HCT116 (cell line): ENCODE measurements around the gene ANKRD13D. TPM values are rescaled to one million over a fixed set of nuclear protein-coding genes. Genes with fewer than 3 reads are reported as not detected.

Experiments used
- ATAC-seq: fragments of 200-7000 bp; cut with Tn5 transposase; 2 replicates; pipeline ENCODE4 v1.9.1; 2020; ENCODE audit warnings: mild to moderate bottlenecking, moderate library complexity
- BruUV-seq: library from RNA; stranded (reverse); fragments of 400-500 nt; replicated peaks from 2 replicates; lab custom pipeline; 2021; lab: Mats Ljungman, UMichigan
- CTCF ChIA-PET: fragments of 300-600 bp; sonication (Branson Sonifier 250); formaldehyde crosslinking; loops from one replicate; lab custom pipeline; 2021; ENCODE audit warnings: antibody characterized with exemption; lab: Charles Lee
- POLR2A ChIA-PET: fragments of 300-600, 350-600 bp; sonication (Branson Sonifier 250); formaldehyde crosslinking; loops from one replicate; lab custom pipeline; 2021; ENCODE audit warnings: antibody characterized with exemption; lab: Charles Lee
- RAD21 ChIA-PET, 2 experiments: fragments of 300-600 bp; sonication (Branson Sonifier 250); formaldehyde crosslinking; loops; one replicate each; lab custom pipeline; 2023; ENCODE audit warnings: low total read pairs in 2 of 2; ENCODE audit not compliant: uncharacterized antibody in 2 of 2, unreplicated experiment in 2 of 2, low non-redundant PET in 1 of 2; lab: Charles Lee
- DNase-seq: peaks from one replicate; pipeline ENCODE4 v3.0.0-alpha.2; 2010; ENCODE audit warnings: low read depth, low spot score
- H2AFZ ChIP-seq: fragments of 200-600 bp; shearing (Covaris generic), sonication (generic); 2 replicates; pipeline ENCODE4 v1.6.1; 2017; ENCODE audit warnings: low read depth, mixed run types, mixed read lengths, antibody characterized with exemption, low read length; ENCODE audit not compliant: poor library complexity, severe bottlenecking
- H3K27ac ChIP-seq: 2 replicates; pipeline ENCODE4 v1.5.1; 2012; ENCODE audit warnings: low read depth, low read length
- H3K27me3 ChIP-seq: fragments of 200-600 bp; sonication (generic); 2 replicates; pipeline ENCODE4 v1.6.1; 2016; ENCODE audit warnings: mixed run types, low read length, mixed read lengths; ENCODE audit not compliant: insufficient read depth
- H3K36me3 ChIP-seq, 2 experiments: fragments of 200-500 bp in 1 of 2; fragments of 200-600 bp in 1 of 2; sonication (Bioruptor generic) in 1 of 2; sonication (generic) in 1 of 2; 2 replicates each; pipeline versions ENCODE4 v1.5.1 to v1.6.1; 2014 to 2016; ENCODE audit warnings: low read length in 2 of 2, inconsistent platforms in 1 of 2, mixed read lengths in 1 of 2, mixed run types in 1 of 2; ENCODE audit not compliant: insufficient read depth in 2 of 2, control insufficient read depth in 1 of 2
- H3K4me1 ChIP-seq, 2 experiments: fragments of 200-600 bp in 1 of 2; sonication (generic) in 1 of 2; 2 replicates each; pipeline versions ENCODE4 v1.5.1 to v1.6.1; 2012 to 2017; ENCODE audit warnings: low read length in 2 of 2, inconsistent platforms in 1 of 2, mild to moderate bottlenecking in 1 of 2, mixed read lengths in 1 of 2, mixed run types in 1 of 2, moderate library complexity in 1 of 2; ENCODE audit not compliant: insufficient read depth in 2 of 2, control insufficient read depth in 1 of 2
- H3K4me2 ChIP-seq: fragments of 200-600 bp; sonication (generic); 2 replicates; pipeline ENCODE4 v1.6.1; 2017; ENCODE audit warnings: mixed run types, low read length, mixed read lengths
- H3K4me3 ChIP-seq, 2 experiments: fragments of 200-600 bp in 1 of 2; sonication (generic) in 1 of 2; replicated peaks in 1 of 2; 2 replicates each; pipeline ENCODE4 v1.5.1; 2011 to 2016; ENCODE audit warnings: low read length in 2 of 2, control low read depth in 1 of 2, low read depth in 1 of 2, mild to moderate bottlenecking in 1 of 2, mixed read lengths in 1 of 2, mixed run types in 1 of 2
- H3K79me2 ChIP-seq: fragments of 200-600 bp; sonication (generic); 2 replicates; pipeline ENCODE4 v1.6.1; 2017; ENCODE audit warnings: mild to moderate bottlenecking, mixed run types, low read length, moderate library complexity, mixed read lengths; ENCODE audit not compliant: insufficient read depth
- H3K9ac ChIP-seq: fragments of 200-600 bp; sonication (generic); 2 replicates; pipeline ENCODE4 v1.6.1; 2016; ENCODE audit warnings: low read length, mixed read lengths
- H3K9me2 ChIP-seq: fragments of 200-600 bp; sonication (generic), shearing (Covaris generic); 2 replicates; pipeline ENCODE4 v1.6.1; 2017; ENCODE audit warnings: mixed run types, mild to moderate bottlenecking, moderate library complexity; ENCODE audit not compliant: insufficient read depth
- H3K9me3 ChIP-seq, 2 experiments: fragments of 200-500 bp in 1 of 2; fragments of 200-600 bp in 1 of 2; sonication (Bioruptor generic) in 1 of 2; sonication (generic) in 1 of 2; 2 replicates each; pipeline ENCODE4 v1.6.1; 2014 to 2017; ENCODE audit warnings: low read length in 2 of 2, mixed read lengths in 2 of 2, inconsistent platforms in 1 of 2, low read depth in 1 of 2, mild to moderate bottlenecking in 1 of 2, mixed run types in 1 of 2, moderate library complexity in 1 of 2; ENCODE audit not compliant: control insufficient read depth in 1 of 2, insufficient read depth in 1 of 2
- H4K20me1 ChIP-seq: fragments of 200-600 bp; sonication (generic), shearing (Covaris generic); 2 replicates; pipeline ENCODE4 v1.6.1; 2017; ENCODE audit warnings: mixed run types, mild to moderate bottlenecking, moderate library complexity; ENCODE audit not compliant: insufficient read depth
- ATF3 ChIP-seq: IDR thresholded peaks from 2 replicates; pipeline ENCODE4 v1.6.1; 2012
- CEBPB ChIP-seq: IDR thresholded peaks from 2 replicates; pipeline ENCODE4 v1.6.1; 2012; ENCODE audit warnings: low read depth
- CTCF ChIP-seq, 3 experiments: fragments of 200-600 bp in 1 of 3; sonication (generic) in 1 of 3; IDR thresholded peaks in 2 of 3; conservative IDR thresholded peaks in 1 of 3; 2 replicates each; pipeline ENCODE4 v1.5.1; 2012 to 2017; ENCODE audit warnings: low read depth in 2 of 3, low read length in 2 of 3, antibody characterized with exemption in 1 of 3, borderline replicate concordance in 1 of 3, control low read depth in 1 of 3, mild to moderate bottlenecking in 1 of 3, mixed read lengths in 1 of 3, mixed run types in 1 of 3, moderate library complexity in 1 of 3; ENCODE audit not compliant: insufficient read depth in 1 of 3
- EGR1 ChIP-seq: IDR thresholded peaks from 2 replicates; pipeline ENCODE4 v1.6.1; 2012; ENCODE audit warnings: low read depth
- EZH2 ChIP-seq: fragments of 200-600 bp; sonication (generic); IDR thresholded peaks from 2 replicates; pipeline ENCODE4 v1.6.1; 2017; ENCODE audit warnings: antibody characterized with exemption, mixed run types
- EZH2phosphoT487 ChIP-seq: fragments of 200-600 bp; IDR thresholded peaks from 2 replicates; pipeline ENCODE4 v1.6.1; 2018; ENCODE audit warnings: antibody characterized with exemption, borderline replicate concordance
- FOSL1 ChIP-seq: IDR thresholded peaks from 2 replicates; pipeline ENCODE4 v1.6.1; 2012; ENCODE audit warnings: low read depth
- JUND ChIP-seq: IDR thresholded peaks from 2 replicates; pipeline ENCODE4 v1.6.1; 2012
- MAX ChIP-seq: IDR thresholded peaks from 2 replicates; pipeline ENCODE4 v1.6.1; 2012
- POLR2A ChIP-seq: IDR thresholded peaks from 2 replicates; pipeline ENCODE4 v1.7.0; 2011; ENCODE audit warnings: borderline replicate concordance; ENCODE audit not compliant: insufficient read depth, insufficient read length; ENCODE audit errors: extremely low read depth
- RAD21 ChIP-seq: IDR thresholded peaks from 2 replicates; pipeline ENCODE4 v1.6.1; 2012; ENCODE audit warnings: low read depth, mild to moderate bottlenecking
- REST ChIP-seq: IDR thresholded peaks from 2 replicates; pipeline ENCODE4 v1.6.1; 2012; ENCODE audit warnings: low read depth
- SIN3A ChIP-seq: IDR thresholded peaks from 2 replicates; pipeline ENCODE4 v1.6.1; 2012; ENCODE audit warnings: low read depth
- SRF ChIP-seq: IDR thresholded peaks from 2 replicates; pipeline ENCODE4 v1.6.1; 2012; ENCODE audit warnings: low read depth
- TCF7L2 ChIP-seq: IDR thresholded peaks from 2 replicates; pipeline ENCODE4 v1.7.0; 2011; ENCODE audit warnings: borderline replicate concordance, inconsistent platforms; ENCODE audit not compliant: insufficient read depth, insufficient read length; ENCODE audit errors: extremely low read depth
- YY1 ChIP-seq: IDR thresholded peaks from 2 replicates; pipeline ENCODE4 v1.6.1; 2011; ENCODE audit warnings: low read length, low read depth, moderate library complexity, mild to moderate bottlenecking; ENCODE audit not compliant: insufficient replicate concordance; ENCODE audit errors: extremely low read depth
- ZFX ChIP-seq: fragments of 450-650 bp; IDR thresholded peaks from 2 replicates; pipeline ENCODE4 v1.6.1; 2017
- ZNF274 ChIP-seq: fragments of 200-500 bp; sonication (Bioruptor generic); IDR thresholded peaks from 2 replicates; pipeline ENCODE4 v1.6.1; 2014; ENCODE audit warnings: mild to moderate bottlenecking, low read depth, low read length, inconsistent platforms
- intact Hi-C: fragments of 100-400 bp; cut with micrococcal nuclease; formaldehyde crosslinking; loops from 2 replicates; pipeline ENCODE4 v1.10.0; 2022
- total RNA-seq: library from RNA; stranded (reverse); gene quantifications from one replicate; pipeline ENCODE4 v1.2.1, GENCODE V29; 2021; ENCODE audit not compliant: unreplicated experiment

Gene ANKRD13D
- total RNA-seq, 1 experiment from 2014 or later = 61.1 TPM

GRCh38 chr11:67242548-67242947, 46.6 kb upstream of the ANKRD13D start:
- DNase-seq (no peak), ATAC-seq (no peak)
- CTCF ChIA-PET = no interaction called here
- Histone ChIP-seq H3K9me3 (no peaks in the 10 kb centered on the region), H3K36me3 (peaks cover 30 to 45% of the 10 kb centered on the region in 2 experiments), H3K4me2 (no peak overlapping the region), H3K9me2 (no peaks in the 10 kb centered on the region), H3K27me3 (no peaks in the 10 kb centered on the region), H2AFZ (no peak overlapping the region), H3K9ac (no peak overlapping the region), H3K4me3 (no peak overlapping the region), H3K27ac (no peak overlapping the region), H4K20me1 (0 out of 2 replicates have a peak, but pooled peaks cover 5% of the 10 kb centered on the region), H3K4me1 (peaks cover 21 to 40% of the 10 kb centered on the region in 2 experiments), H3K79me2 (peaks cover 72% of the 10 kb centered on the region)
- RAD21 ChIA-PET = no interaction called here
- no peak for TF ChIP-seq ZFX
- no peak for TF ChIP-seq MAX
- no peak for TF ChIP-seq FOSL1
- no peak for TF ChIP-seq RAD21
- TF ChIP-seq REST = no peak
- no peak for TF ChIP-seq EGR1
- no peak for TF ChIP-seq POLR2A
- TF ChIP-seq EZH2 = no peak
- no peak for TF ChIP-seq EZH2phosphoT487
- no peak for TF ChIP-seq YY1
- TF ChIP-seq ATF3 = no peak
- no peak for TF ChIP-seq SIN3A
- no peak for TF ChIP-seq JUND
- no peak for TF ChIP-seq CTCF (IDR thresholded peaks at IDR 0.05 in 2 of 3, conservative IDR thresholded peaks at IDR 0.05 in 1 of 3; ENCODE audit: borderline replicate concordance in 1 of 3, insufficient read depth in 1 of 3, low read depth in 2 of 3, low read length in 2 of 3)
- no peak for TF ChIP-seq CEBPB
- TF ChIP-seq ZNF274 = no peak
- TF ChIP-seq SRF = no peak
- TF ChIP-seq TCF7L2 = no peak
- no TSS peak for BruUV-seq
- POLR2A ChIA-PET = no interaction called here
- intact Hi-C loops = loop anchor here (10.0 kb wide), 1 partner anchor 188 kb away; the partner anchor contains the start of gene RHOD
